ENCODE data around the gene GNB4. TPM values are rescaled to one million over a fixed set of nuclear protein-coding genes. Genes with fewer than 3 reads are reported as not detected.
A peak's percentile ranks its signal among the peaks of the same experiment; 100 is the strongest.

Gene GNB4
- total RNA-seq, 4 donors from 2014 or later: 18.2 to 110 (median 47.8) TPM

DNA sequence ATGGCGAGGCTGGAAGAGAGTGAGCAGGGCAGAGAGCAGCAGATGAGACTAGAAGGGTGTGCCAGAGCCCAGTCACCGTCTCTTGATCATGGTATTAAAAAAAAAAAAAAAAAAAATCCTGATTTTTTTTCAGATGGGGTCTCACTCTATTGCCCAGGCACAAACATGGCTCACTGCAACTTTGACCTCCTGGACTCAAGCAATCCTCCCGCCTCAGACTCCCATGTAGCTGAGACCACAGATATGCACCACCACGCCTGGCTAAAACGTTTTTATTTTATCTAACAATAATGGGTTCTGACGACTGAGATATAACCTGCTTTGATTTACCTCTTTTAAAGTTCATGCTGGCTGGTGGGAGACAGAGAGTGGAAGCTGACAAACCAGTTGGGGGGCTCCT lies 4.0 kb downstream of the GNB4 start:
- H3K27ac ChIP-seq: no peak overlapping the region
- no peak for TF ChIP-seq POLR2A (IDR thresholded peaks at IDR 0.05)
- TF ChIP-seq, protein P1, sequence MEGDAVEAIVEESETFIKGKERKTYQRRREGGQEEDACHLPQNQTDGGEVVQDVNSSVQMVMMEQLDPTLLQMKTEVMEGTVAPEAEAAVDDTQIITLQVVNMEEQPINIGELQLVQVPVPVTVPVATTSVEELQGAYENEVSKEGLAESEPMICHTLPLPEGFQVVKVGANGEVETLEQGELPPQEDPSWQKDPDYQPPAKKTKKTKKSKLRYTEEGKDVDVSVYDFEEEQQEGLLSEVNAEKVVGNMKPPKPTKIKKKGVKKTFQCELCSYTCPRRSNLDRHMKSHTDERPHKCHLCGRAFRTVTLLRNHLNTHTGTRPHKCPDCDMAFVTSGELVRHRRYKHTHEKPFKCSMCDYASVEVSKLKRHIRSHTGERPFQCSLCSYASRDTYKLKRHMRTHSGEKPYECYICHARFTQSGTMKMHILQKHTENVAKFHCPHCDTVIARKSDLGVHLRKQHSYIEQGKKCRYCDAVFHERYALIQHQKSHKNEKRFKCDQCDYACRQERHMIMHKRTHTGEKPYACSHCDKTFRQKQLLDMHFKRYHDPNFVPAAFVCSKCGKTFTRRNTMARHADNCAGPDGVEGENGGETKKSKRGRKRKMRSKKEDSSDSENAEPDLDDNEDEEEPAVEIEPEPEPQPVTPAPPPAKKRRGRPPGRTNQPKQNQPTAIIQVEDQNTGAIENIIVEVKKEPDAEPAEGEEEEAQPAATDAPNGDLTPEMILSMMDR (IDR thresholded peaks at IDR 0.05): no peak
- intact Hi-C loops (cut with DNase I; ENCODE audit: low total_unique reads): no loop called here

DNA sequence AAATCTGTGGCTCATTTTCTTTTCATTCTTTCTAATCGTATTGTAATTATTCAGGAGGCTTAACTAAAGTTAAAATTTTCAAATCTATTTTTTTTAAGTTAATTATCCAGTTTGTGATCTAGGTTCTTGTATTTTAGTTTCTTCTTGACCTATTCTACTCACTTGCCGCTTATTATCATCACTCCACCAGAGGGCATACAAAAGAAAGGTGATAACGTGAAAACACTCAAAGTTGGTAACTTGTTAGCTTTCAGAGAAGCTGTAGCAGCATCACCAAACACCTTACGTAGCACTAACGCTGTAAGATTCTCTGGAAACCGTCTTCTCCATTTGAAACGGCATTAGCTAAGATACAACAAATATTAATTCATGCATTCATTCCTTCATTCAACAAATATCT lies 4.8 kb downstream of the GNB4 start:
- no peak for DNase-seq
- H3K27ac ChIP-seq: no peak overlapping the region
- intact Hi-C loops (cut with DNase I; ENCODE audit: low total_unique reads): no loop called here
- no peak overlapping the region for H3K4me3 ChIP-seq
- H3K9me3 ChIP-seq: no peaks in the 10 kb centered on the region
- TF ChIP-seq POLR2A (IDR thresholded peaks at IDR 0.05): no peak
- TF ChIP-seq, protein P1 (IDR thresholded peaks at IDR 0.05): peak in 1 of 4 experiments; percentile 33
- no peaks in the 10 kb centered on the region for H3K27me3 ChIP-seq
- no peaks in the 10 kb centered on the region for H3K36me3 ChIP-seq
- H3K4me1 ChIP-seq: no peaks in the 10 kb centered on the region

More for the DNA sequence above, 4.0 kb downstream of the GNB4 start:
- DNase-seq: no peak
- H3K9me3 ChIP-seq: no peaks in the 10 kb centered on the region
- no peaks in the 10 kb centered on the region for H3K4me1 ChIP-seq
- no peak overlapping the region for H3K4me3 ChIP-seq
- no peaks in the 10 kb centered on the region for H3K27me3 ChIP-seq
- no peaks in the 10 kb centered on the region for H3K36me3 ChIP-seq

DNA sequence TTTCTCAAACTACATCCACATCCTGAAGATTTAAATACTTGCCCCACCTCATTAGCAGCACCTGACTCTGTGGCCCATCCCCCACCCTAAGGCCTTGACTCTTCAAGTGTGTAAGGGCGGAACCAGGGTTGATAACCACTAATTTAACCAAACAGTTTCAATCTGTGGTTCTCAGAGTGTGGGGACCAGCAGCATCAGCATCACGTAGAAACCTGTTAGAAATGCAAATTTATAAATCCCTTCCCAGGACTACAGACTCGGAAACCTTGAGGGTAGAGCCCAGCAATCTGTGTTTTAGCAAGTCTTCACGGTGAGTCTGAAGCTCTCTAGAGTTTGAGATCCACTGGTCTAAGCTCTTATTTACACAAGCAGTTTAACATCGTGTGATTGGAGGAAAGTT lies 12.4 kb downstream of the GNB4 start:
- Histone ChIP-seq H3K36me3 (no peaks in the 10 kb centered on the region), H3K9me3 (no peaks in the 10 kb centered on the region), H3K4me3 (no peak overlapping the region), H3K27ac (no peak overlapping the region), H3K27me3 (no peaks in the 10 kb centered on the region), H3K4me1 (no peaks in the 10 kb centered on the region)
- no peak for TF ChIP-seq POLR2A (IDR thresholded peaks at IDR 0.05)
- TF ChIP-seq, protein P1 (IDR thresholded peaks at IDR 0.05): no peak
- intact Hi-C loops (cut with DNase I; ENCODE audit: low total_unique reads): no loop called here
- no peak for DNase-seq

DNA sequence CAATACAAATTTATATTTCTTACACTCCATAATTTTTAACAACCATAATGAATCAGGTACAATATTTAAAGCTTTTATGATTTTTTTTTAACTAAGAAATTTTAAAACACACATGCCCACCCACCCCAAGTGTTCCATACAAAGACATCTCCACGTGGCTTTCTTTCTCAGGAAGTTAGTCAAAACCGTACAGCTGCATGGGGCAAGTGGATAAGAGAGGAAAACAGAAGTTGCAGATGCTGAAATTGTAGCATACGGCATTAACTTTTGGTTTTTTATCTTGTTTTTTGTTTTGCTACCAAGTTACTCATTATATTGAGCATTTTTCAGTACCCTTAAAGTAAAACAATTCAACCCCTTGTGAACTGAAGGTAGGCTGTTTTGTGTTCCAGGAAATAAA lies 14.8 kb downstream of the GNB4 start:
- no peak for TF ChIP-seq POLR2A (IDR thresholded peaks at IDR 0.05)
- TF ChIP-seq, protein P1 (IDR thresholded peaks at IDR 0.05): no peak
- Histone ChIP-seq H3K27ac (no peak overlapping the region), H3K4me3 (no peak overlapping the region), H3K36me3 (no peaks in the 10 kb centered on the region), H3K4me1 (no peaks in the 10 kb centered on the region), H3K9me3 (no peaks in the 10 kb centered on the region), H3K27me3 (no peaks in the 10 kb centered on the region)
- intact Hi-C loops (cut with DNase I; ENCODE audit: low total_unique reads): no loop called here
- DNase-seq: no peak

DNA sequence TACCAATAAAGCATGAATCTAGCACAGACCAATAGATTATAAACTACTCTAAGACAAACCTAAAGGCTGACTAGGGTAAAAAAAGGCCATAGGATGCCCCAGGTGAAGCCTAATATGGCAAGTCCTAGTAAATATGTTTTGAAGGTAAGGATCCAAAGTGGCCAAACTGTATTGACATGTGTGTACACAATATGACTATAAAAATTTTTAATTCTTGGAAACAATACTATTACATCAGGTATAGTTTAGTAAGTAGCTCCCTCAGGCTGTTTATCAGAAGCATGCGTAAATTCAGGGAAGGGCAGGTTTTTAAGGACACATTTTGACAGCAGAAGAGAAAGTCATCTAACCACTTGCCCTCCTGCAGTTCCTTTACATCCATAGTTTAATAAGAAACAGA lies 18.8 kb downstream of the GNB4 start:
- Histone ChIP-seq H3K36me3 (no peaks in the 10 kb centered on the region), H3K27me3 (no peaks in the 10 kb centered on the region), H3K4me3 (no peak overlapping the region), H3K27ac (no peak overlapping the region), H3K9me3 (no peaks in the 10 kb centered on the region), H3K4me1 (no peaks in the 10 kb centered on the region)
- TF ChIP-seq POLR2A (IDR thresholded peaks at IDR 0.05): no peak
- TF ChIP-seq, protein P1 (IDR thresholded peaks at IDR 0.05): no peak
- intact Hi-C loops (cut with DNase I; ENCODE audit: low total_unique reads): no loop called here
- DNase-seq: no peak
